Stimulated activated naive CD8-positive, alpha-beta T cell treated with anti-CD3 and anti-CD28 coated beads, Interleukin-15, amount 100 ng/mL, for 72 hours (primary cell): ENCODE data around the gene DIS3L2.
"Not testable (repeated sequence)": the region's sequence is repeated elsewhere in the genome, so short reads cannot be mapped to it uniquely, and the experiment has no call there.

Source experiments
- ATAC-seq: fragments of 150-1000 bp; cut with Tn5 transposase; 2 replicates; pipeline ENCODE4 v1.10.0; 2021; ENCODE audit warnings: mild to moderate bottlenecking, moderate library complexity
- DNase-seq, 2 donors: peaks; one replicate each; pipeline ENCODE4 v3.0.0; 2021 to 2022
- H3K27ac Mint-ChIP-seq, 2 donors: one replicate each; pipeline ENCODE4 v1.8.0; 2022; ENCODE audit warnings: mild to moderate bottlenecking in 2 of 2, mixed read lengths in 2 of 2, moderate library complexity in 2 of 2
- H3K27me3 Mint-ChIP-seq: one replicate; pipeline ENCODE4 v1.8.0; 2022; ENCODE audit warnings: mixed read lengths
- H3K4me1 Mint-ChIP-seq: one replicate; pipeline ENCODE4 v1.8.0; 2022; ENCODE audit warnings: mild to moderate bottlenecking, mixed read lengths
- H3K4me3 Mint-ChIP-seq, 2 donors: one replicate each; pipeline ENCODE4 v1.8.0; 2022; ENCODE audit warnings: mild to moderate bottlenecking in 2 of 2, mixed read lengths in 2 of 2, moderate library complexity in 1 of 2
- H3K9me3 Mint-ChIP-seq, 2 donors: one replicate each; pipeline ENCODE4 v1.8.0; 2022; ENCODE audit warnings: mixed read lengths in 2 of 2

DIS3L2 gene

GRCh38 chr2:232321156-232321816 lies 359.8 kb downstream of the DIS3L2 start:
- H3K9me3 Mint-ChIP-seq: no peaks in the 10 kb centered on the region
- peak; percentile 83 for ATAC-seq
- H3K4me1 Mint-ChIP-seq: peaks cover 79% of the 10 kb centered on the region
- DNase-seq: peak; percentile 72 to 78
- peak overlapping the region; percentile 88 to 90 for H3K27ac Mint-ChIP-seq
- H3K27me3 Mint-ChIP-seq: no peaks in the 10 kb centered on the region
- H3K4me3 Mint-ChIP-seq: peak overlapping the region; percentile 74 to 83

- no peak for DNase-seq
Measured at GRCh38 chr2:232321817-232322559, 360.5 kb downstream of the DIS3L2 start.

GRCh38 chr2:232322560-232323327 lies 361.2 kb downstream of the DIS3L2 start:
- no peak for ATAC-seq
- Mint-ChIP-seq H3K27me3 (no peaks in the 10 kb centered on the region), H3K27ac (peak overlapping the region; percentile 68 to 81), H3K9me3 (no peaks in the 10 kb centered on the region), H3K4me1 (peaks cover 80% of the 10 kb centered on the region), H3K4me3 (peak overlapping the region; percentile 74 to 83)
- peak in 1 of 2 donors; percentile 31 for DNase-seq

More at GRCh38 chr2:232321817-232322559, 360.5 kb downstream of the DIS3L2 start:
- no peaks in the 10 kb centered on the region for H3K27me3 Mint-ChIP-seq
- H3K4me3 Mint-ChIP-seq: peak overlapping the region; percentile 74 to 83
- no peaks in the 10 kb centered on the region for H3K9me3 Mint-ChIP-seq
- peak; percentile 6 for ATAC-seq
- H3K27ac Mint-ChIP-seq: peak overlapping the region; percentile 88 to 90
- peaks cover 79% of the 10 kb centered on the region for H3K4me1 Mint-ChIP-seq

GRCh38 chr2:232323328-232323650 lies 361.8 kb downstream of the DIS3L2 start:
- ATAC-seq: no peak
- Mint-ChIP-seq H3K27me3 (no peaks in the 10 kb centered on the region), H3K4me1 (peaks cover 77% of the 10 kb centered on the region), H3K27ac (no peak overlapping the region), H3K4me3 (no peak overlapping the region), H3K9me3 (no peaks in the 10 kb centered on the region)
- no peak for DNase-seq

- DNase-seq, ATAC-seq, H3K4me3 Mint-ChIP-seq, H3K27ac Mint-ChIP-seq, H3K27me3 Mint-ChIP-seq, H3K9me3 Mint-ChIP-seq: not testable (repeated sequence)
- peaks cover 70% of the 10 kb centered on the region for H3K4me1 Mint-ChIP-seq
Measured at GRCh38 chr2:232323967-232324366, 362.5 kb downstream of the DIS3L2 start.

GRCh38 chr2:232324778-232325177 lies 363.3 kb downstream of the DIS3L2 start:
- H3K4me1 Mint-ChIP-seq: peaks cover 62% of the 10 kb centered on the region

GRCh38 chr2:232325324-232326273 lies 364.1 kb downstream of the DIS3L2 start:
- peak in 1 of 2 donors; percentile 54 for DNase-seq
- no peak for ATAC-seq
- H3K27me3 Mint-ChIP-seq: no peaks in the 10 kb centered on the region
- H3K4me1 Mint-ChIP-seq: peaks cover 54% of the 10 kb centered on the region
- H3K9me3 Mint-ChIP-seq: no peaks in the 10 kb centered on the region
- H3K4me3 Mint-ChIP-seq: no peak overlapping the region
- no peak overlapping the region for H3K27ac Mint-ChIP-seq

More at GRCh38 chr2:232324778-232325177, 363.3 kb downstream of the DIS3L2 start:
- Mint-ChIP-seq H3K27ac (no peak overlapping the region), H3K27me3 (no peaks in the 10 kb centered on the region), H3K9me3 (no peaks in the 10 kb centered on the region), H3K4me3 (no peak overlapping the region)
- no peak for ATAC-seq
- DNase-seq: no peak

- not testable (repeated sequence) for H3K27ac Mint-ChIP-seq, ATAC-seq, DNase-seq, H3K9me3 Mint-ChIP-seq, H3K4me3 Mint-ChIP-seq, H3K27me3 Mint-ChIP-seq
- H3K4me1 Mint-ChIP-seq: peaks cover 45% of the 10 kb centered on the region
Measured at GRCh38 chr2:232326274-232327104, 365.0 kb downstream of the DIS3L2 start.

- peaks cover 36% of the 10 kb centered on the region for H3K4me1 Mint-ChIP-seq
- no peak overlapping the region for H3K4me3 Mint-ChIP-seq
- H3K27ac Mint-ChIP-seq: no peak overlapping the region
- H3K27me3 Mint-ChIP-seq: no peaks in the 10 kb centered on the region
- ATAC-seq (peak; percentile 84), DNase-seq (peak; percentile 86 to 88)
- no peaks in the 10 kb centered on the region for H3K9me3 Mint-ChIP-seq
Measured at GRCh38 chr2:232327105-232328031, 365.9 kb downstream of the DIS3L2 start.

- H3K27ac Mint-ChIP-seq: no peak overlapping the region
Measured at GRCh38 chr2:232328032-232328422, 366.5 kb downstream of the DIS3L2 start.

GRCh38 chr2:232328516-232329460 lies 367.3 kb downstream of the DIS3L2 start:
- no peak for DNase-seq
- peaks cover 22% of the 10 kb centered on the region for H3K4me1 Mint-ChIP-seq
- no peaks in the 10 kb centered on the region for H3K27me3 Mint-ChIP-seq
- peak overlapping the region in 1 of 2 donors; percentile 88 for H3K27ac Mint-ChIP-seq
- no peaks in the 10 kb centered on the region for H3K9me3 Mint-ChIP-seq
- H3K4me3 Mint-ChIP-seq: no peak overlapping the region
- no peak for ATAC-seq

More at GRCh38 chr2:232328032-232328422, 366.5 kb downstream of the DIS3L2 start:
- DNase-seq (no peak), ATAC-seq (no peak)
- peaks cover 30% of the 10 kb centered on the region for H3K4me1 Mint-ChIP-seq
- H3K27me3 Mint-ChIP-seq: no peaks in the 10 kb centered on the region
- H3K9me3 Mint-ChIP-seq: no peaks in the 10 kb centered on the region
- no peak overlapping the region for H3K4me3 Mint-ChIP-seq

- H3K27ac Mint-ChIP-seq: no peak overlapping the region
- DNase-seq (no peak), ATAC-seq (no peak)
- no peaks in the 10 kb centered on the region for H3K9me3 Mint-ChIP-seq
- H3K27me3 Mint-ChIP-seq: no peaks in the 10 kb centered on the region
- peaks cover 19% of the 10 kb centered on the region for H3K4me1 Mint-ChIP-seq
- H3K4me3 Mint-ChIP-seq: no peak overlapping the region
Measured at GRCh38 chr2:232329716-232330067, 368.2 kb downstream of the DIS3L2 start.
